GF-D8 (cell line): ENCODE results near the gene PRDM12.

Source experiments
- DNase-seq: peaks from one replicate; lab custom pipeline; 2025; lab: John Stamatoyannopoulos, UW

The PRDM12 gene

DNA sequence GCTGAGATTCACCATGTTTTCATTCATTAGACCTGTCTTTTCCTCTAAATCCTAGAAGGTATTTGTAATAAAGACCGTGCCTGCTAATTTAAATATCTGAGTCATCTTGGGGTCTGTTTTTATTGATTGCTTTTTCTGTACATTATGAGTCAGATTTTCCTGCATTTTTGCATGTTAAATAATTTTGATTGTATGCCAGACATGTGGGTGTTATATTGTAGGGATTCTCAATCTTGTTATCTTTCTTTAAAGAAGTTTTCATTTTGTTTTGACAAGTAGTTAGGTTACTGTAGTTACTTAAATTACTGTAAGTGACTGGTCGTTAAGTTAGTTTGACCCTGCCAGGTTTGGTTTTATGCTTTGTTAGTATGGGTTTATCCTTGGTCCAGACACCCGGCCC is 64.3 kb downstream of the PRDM12 start:
- DNase-seq: no peak

DNA sequence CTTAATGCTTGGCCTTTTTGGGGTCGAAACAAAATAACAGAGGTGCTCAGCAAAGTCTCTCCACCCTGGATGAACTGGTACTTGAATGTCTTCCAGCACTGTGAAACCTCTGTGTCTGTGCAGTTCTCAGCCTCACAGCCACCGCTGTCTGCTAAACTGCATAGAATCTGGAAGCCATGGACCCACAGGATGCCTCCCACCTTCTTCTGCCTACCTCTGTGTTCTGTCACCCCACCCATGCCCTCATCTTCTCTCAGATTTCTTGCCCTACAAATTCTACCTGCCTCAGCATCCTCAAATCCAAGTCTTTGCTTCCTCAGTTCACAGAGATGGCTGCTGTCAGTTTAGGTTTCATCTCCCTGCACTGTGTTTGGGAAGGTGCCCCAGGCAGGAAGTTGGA is 64.8 kb downstream of the PRDM12 start:
- no peak for DNase-seq

DNA sequence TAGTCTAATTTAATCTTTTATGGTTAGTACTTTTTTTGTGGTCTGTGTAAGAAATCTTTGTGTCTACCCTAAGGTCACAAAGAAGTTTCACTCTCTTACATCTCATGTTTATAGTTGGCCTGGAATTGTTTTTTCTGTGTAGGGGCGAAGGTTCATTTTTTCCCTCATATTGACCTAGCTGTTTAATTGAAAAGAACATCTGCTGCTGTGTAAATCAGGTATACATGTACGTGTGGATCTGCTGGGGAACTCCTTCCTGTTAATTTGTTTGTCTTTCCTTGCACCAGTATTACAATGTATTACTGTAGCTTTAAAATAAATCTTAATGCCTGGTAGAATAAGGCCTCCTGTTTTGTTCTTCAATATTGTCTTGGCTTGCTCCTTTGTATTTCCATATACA is 67.0 kb downstream of the PRDM12 start:
- no peak for DNase-seq

DNA sequence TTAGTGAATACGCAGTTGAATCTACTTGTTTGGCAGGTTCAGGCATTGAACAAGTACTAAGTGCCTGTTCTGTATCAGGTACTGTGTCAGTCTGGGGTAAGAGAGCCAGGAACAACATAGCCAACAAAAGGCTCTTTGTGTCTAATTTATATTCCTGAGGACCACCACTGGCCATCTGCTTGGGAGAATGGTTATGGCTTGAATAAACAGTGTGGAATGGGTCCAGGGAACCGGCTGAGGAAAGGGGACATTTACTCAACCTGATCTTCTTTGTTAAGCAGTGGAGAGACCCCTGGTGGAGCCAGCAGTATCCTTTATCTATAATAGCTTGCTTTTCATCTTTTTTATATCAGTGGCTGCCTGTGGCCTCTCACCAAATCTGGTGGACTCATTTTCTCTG is 67.7 kb downstream of the PRDM12 start:
- DNase-seq: no peak
